Measurements from ENCODE around the gene ZNF441. TPM values are rescaled to one million over a fixed set of nuclear protein-coding genes. Genes with fewer than 3 reads are reported as not detected.

The ZNF441 gene
- total and polyA plus RNA-seq, 2 of the 13 experiments (the other 11 are each of a cell fraction or from before 2014, with no cell fraction given), result 2.8 to 10.0 TPM

GRCh38 chr19:11767633-11768133 is 883 bp downstream of the ZNF441 start (continued):
- TF ChIP-seq SOX13 (IDR thresholded peaks at IDR 0.05) (no peak), SOX13 (CRISPR knock-in tag; conservative IDR thresholded peaks at IDR 0.05 in 1 of 2, IDR thresholded peaks at IDR 0.05 in 1 of 2) (peak in 1 of 2 experiments; percentile 33; a peak in 1 of 4 replicates), FUBP1 (CRISPR knock-in tag; IDR thresholded peaks at IDR 0.05; ENCODE audit: borderline replicate concordance) (no peak), SNAPC2 (CRISPR knock-in tag; IDR thresholded peaks at IDR 0.05) (0 out of 2 replicates have a peak, but pooled peaks have one; percentile 40), HDAC6 (IDR thresholded peaks at IDR 0.05; ENCODE audit: low read depth, low read length) (no peak), DBP (CRISPR knock-in tag; IDR thresholded peaks at IDR 0.05; ENCODE audit: not compliant biosample characterization) (no peak), ZNF772 (CRISPR knock-in tag; IDR thresholded peaks at IDR 0.05) (0 out of 2 replicates have a peak, but pooled peaks have one; percentile 50), RCOR2 (CRISPR knock-in tag; IDR thresholded peaks at IDR 0.05) (no peak), AGO2 (optimal IDR thresholded peaks at IDR 0.05; ENCODE audit: low read depth, low read length) (peak; percentile 1), ZNF260 (CRISPR knock-in tag; IDR thresholded peaks at IDR 0.05; ENCODE audit: borderline replicate concordance, low read depth) (no peak), ZNF576 (CRISPR knock-in tag; IDR thresholded peaks at IDR 0.05) (no peak), EP300 (IDR thresholded peaks at IDR 0.05; ENCODE audit: low read depth in 2 of 2, low read length in 2 of 2) (no peak), EP300 (CRISPR knock-in tag; IDR thresholded peaks at IDR 0.05; ENCODE audit: borderline replicate concordance) (peak; percentile 17; the same call in 1 of the 2 replicates), ZNF878 (CRISPR knock-in tag; IDR thresholded peaks at IDR 0.05) (0 out of 2 replicates have a peak, but pooled peaks have one; percentile 44), NRL (CRISPR knock-in tag; IDR thresholded peaks at IDR 0.05; ENCODE audit: borderline replicate concordance) (no peak; the same call in 1 of the 2 replicates), RFXAP (CRISPR knock-in tag; IDR thresholded peaks at IDR 0.05; ENCODE audit: borderline replicate concordance) (no peak), SAP130 (CRISPR knock-in tag; IDR thresholded peaks at IDR 0.05; ENCODE audit: low read depth) (peak; percentile 94), HNRNPL (IDR thresholded peaks at IDR 0.05; ENCODE audit: low read depth, low read length) (0 out of 2 replicates have a peak, but pooled peaks have one; percentile 42)
- TF ChIP-seq, protein P1, sequence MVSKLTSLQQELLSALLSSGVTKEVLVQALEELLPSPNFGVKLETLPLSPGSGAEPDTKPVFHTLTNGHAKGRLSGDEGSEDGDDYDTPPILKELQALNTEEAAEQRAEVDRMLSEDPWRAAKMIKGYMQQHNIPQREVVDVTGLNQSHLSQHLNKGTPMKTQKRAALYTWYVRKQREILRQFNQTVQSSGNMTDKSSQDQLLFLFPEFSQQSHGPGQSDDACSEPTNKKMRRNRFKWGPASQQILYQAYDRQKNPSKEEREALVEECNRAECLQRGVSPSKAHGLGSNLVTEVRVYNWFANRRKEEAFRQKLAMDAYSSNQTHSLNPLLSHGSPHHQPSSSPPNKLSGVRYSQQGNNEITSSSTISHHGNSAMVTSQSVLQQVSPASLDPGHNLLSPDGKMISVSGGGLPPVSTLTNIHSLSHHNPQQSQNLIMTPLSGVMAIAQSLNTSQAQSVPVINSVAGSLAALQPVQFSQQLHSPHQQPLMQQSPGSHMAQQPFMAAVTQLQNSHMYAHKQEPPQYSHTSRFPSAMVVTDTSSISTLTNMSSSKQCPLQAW (CRISPR knock-in tag; IDR thresholded peaks at IDR 0.05), result peak; percentile 98
- TF ChIP-seq, protein P2, sequence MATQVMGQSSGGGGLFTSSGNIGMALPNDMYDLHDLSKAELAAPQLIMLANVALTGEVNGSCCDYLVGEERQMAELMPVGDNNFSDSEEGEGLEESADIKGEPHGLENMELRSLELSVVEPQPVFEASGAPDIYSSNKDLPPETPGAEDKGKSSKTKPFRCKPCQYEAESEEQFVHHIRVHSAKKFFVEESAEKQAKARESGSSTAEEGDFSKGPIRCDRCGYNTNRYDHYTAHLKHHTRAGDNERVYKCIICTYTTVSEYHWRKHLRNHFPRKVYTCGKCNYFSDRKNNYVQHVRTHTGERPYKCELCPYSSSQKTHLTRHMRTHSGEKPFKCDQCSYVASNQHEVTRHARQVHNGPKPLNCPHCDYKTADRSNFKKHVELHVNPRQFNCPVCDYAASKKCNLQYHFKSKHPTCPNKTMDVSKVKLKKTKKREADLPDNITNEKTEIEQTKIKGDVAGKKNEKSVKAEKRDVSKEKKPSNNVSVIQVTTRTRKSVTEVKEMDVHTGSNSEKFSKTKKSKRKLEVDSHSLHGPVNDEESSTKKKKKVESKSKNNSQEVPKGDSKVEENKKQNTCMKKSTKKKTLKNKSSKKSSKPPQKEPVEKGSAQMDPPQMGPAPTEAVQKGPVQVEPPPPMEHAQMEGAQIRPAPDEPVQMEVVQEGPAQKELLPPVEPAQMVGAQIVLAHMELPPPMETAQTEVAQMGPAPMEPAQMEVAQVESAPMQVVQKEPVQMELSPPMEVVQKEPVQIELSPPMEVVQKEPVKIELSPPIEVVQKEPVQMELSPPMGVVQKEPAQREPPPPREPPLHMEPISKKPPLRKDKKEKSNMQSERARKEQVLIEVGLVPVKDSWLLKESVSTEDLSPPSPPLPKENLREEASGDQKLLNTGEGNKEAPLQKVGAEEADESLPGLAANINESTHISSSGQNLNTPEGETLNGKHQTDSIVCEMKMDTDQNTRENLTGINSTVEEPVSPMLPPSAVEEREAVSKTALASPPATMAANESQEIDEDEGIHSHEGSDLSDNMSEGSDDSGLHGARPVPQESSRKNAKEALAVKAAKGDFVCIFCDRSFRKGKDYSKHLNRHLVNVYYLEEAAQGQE (IDR thresholded peaks at IDR 0.05; ENCODE audit: borderline replicate concordance in 1 of 2, low read depth in 1 of 2, low read length in 2 of 2), result peak in 1 of 2 experiments; percentile 15; a peak in 1 of 4 replicates
- TF ChIP-seq, protein P3, sequence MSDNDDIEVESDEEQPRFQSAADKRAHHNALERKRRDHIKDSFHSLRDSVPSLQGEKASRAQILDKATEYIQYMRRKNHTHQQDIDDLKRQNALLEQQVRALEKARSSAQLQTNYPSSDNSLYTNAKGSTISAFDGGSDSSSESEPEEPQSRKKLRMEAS (IDR thresholded peaks at IDR 0.05), result 0 out of 2 replicates have a peak, but pooled peaks have one; percentile 30

All from HepG2 (cell line).